Tibial artery (tissue), 4 donors: ENCODE data around the gene RERE.

ENCODE experiments used
- DNase-seq, 2 donors: peaks; one replicate each; pipeline ENCODE4 v3.0.0-alpha.2; 2019
- H3K27ac ChIP-seq, 2 donors: fragments of 200-600 bp; sonication (generic) in 1 of 2; 1 replicate in 1 of 2; 2 replicates in 1 of 2; pipeline ENCODE4 v1.5.1; 2018 to 2019; ENCODE audit warnings: mild to moderate bottlenecking in 1 of 2
- H3K27me3 ChIP-seq, 2 donors: fragments of 200-600 bp; sonication (generic) in 1 of 2; one replicate each; pipeline versions ENCODE4 v1.5.1 to v1.6.0; 2016 to 2019
- H3K36me3 ChIP-seq, 3 donors: fragments of 200-600 bp; sonication (generic) in 2 of 3; one replicate each; pipeline ENCODE4 v1.5.1; 2016 to 2019; ENCODE audit warnings: mild to moderate bottlenecking in 2 of 3
- H3K4me1 ChIP-seq, 4 donors: fragments of 200-600 bp; sonication (generic) in 2 of 4; 1 replicate in 3 of 4; 2 replicates in 1 of 4; pipeline ENCODE4 v1.5.1; 2016 to 2019
- H3K4me3 ChIP-seq, 2 donors: fragments of 200-600 bp; sonication (generic) in 1 of 2; 1 replicate in 1 of 2; 2 replicates in 1 of 2; pipeline ENCODE4 v1.5.1; 2018 to 2019; ENCODE audit warnings: mild to moderate bottlenecking in 2 of 2
- H3K9me3 ChIP-seq, 3 donors: fragments of 200-600 bp; sonication (generic) in 1 of 3; one replicate each; pipeline ENCODE4 v1.5.1; 2016 to 2019
- CTCF ChIP-seq, 2 experiments: fragments of 200-600 bp in 1 of 2; fragments of 450-650 bp in 1 of 2; IDR thresholded peaks; one replicate each; pipeline ENCODE4 v1.5.1; 2017 to 2019; ENCODE audit warnings: antibody characterized with exemption in 2 of 2, mild to moderate bottlenecking in 1 of 2, moderate library complexity in 1 of 2
- intact Hi-C: fragments of 100-400 bp; cut with DNase I; formaldehyde crosslinking; loops from one replicate; pipeline ENCODE4 v1.15.0; 2023; ENCODE audit warnings: low total_unique reads

The RERE gene

GRCh38 chr1:8643542-8644536 lies 173.6 kb downstream of the RERE start:
- H3K36me3 ChIP-seq = no peaks in the 10 kb centered on the region
- H3K27me3 ChIP-seq = no peaks in the 10 kb centered on the region
- peaks cover 0 to 23% (median 2%) of the 10 kb centered on the region in 4 donors for H3K4me1 ChIP-seq
- TF ChIP-seq CTCF (IDR thresholded peaks at IDR 0.05) = no peak
- no peak for DNase-seq
- intact Hi-C loops = no loop called here
- H3K27ac ChIP-seq = no peak overlapping the region
- H3K9me3 ChIP-seq = no peaks in the 10 kb centered on the region
- no peak overlapping the region for H3K4me3 ChIP-seq

- Histone ChIP-seq H3K27ac (no peak overlapping the region), H3K36me3 (no peaks in the 10 kb centered on the region), H3K27me3 (no peaks in the 10 kb centered on the region), H3K4me3 (no peak overlapping the region), H3K9me3 (no peaks in the 10 kb centered on the region), H3K4me1 (peaks cover 0 to 24% (median 2%) of the 10 kb centered on the region in 4 donors)
- intact Hi-C loops = no loop called here
- no peak for DNase-seq
- no peak for TF ChIP-seq CTCF (IDR thresholded peaks at IDR 0.05)
These were observed 175.3 kb downstream of the RERE start for GRCh38 chr1:8642114-8642513.

GRCh38 chr1:8641377-8641997 lies 176.0 kb downstream of the RERE start:
- Histone ChIP-seq H3K36me3 (no peaks in the 10 kb centered on the region), H3K4me3 (no peak overlapping the region), H3K4me1 (peaks cover 0 to 24% (median 2%) of the 10 kb centered on the region in 4 donors), H3K9me3 (no peaks in the 10 kb centered on the region), H3K27ac (no peak overlapping the region), H3K27me3 (no peaks in the 10 kb centered on the region)
- no peak for TF ChIP-seq CTCF (IDR thresholded peaks at IDR 0.05)
- intact Hi-C loops = no loop called here
- DNase-seq = no peak

- TF ChIP-seq CTCF (IDR thresholded peaks at IDR 0.05) = no peak
- Histone ChIP-seq H3K4me1 (peaks cover 0 to 24% (median 2%) of the 10 kb centered on the region in 4 donors), H3K4me3 (no peak overlapping the region), H3K36me3 (no peaks in the 10 kb centered on the region), H3K27ac (no peak overlapping the region), H3K9me3 (no peaks in the 10 kb centered on the region), H3K27me3 (no peaks in the 10 kb centered on the region)
- intact Hi-C loops = no loop called here
- DNase-seq = no peak
These were observed 176.5 kb downstream of the RERE start for GRCh38 chr1:8640950-8641349.

GRCh38 chr1:8639148-8639547 lies 178.3 kb downstream of the RERE start:
- Histone ChIP-seq H3K4me3 (no peak overlapping the region), H3K9me3 (no peaks in the 10 kb centered on the region), H3K4me1 (peaks cover 0 to 24% (median 2%) of the 10 kb centered on the region in 4 donors), H3K27me3 (no peaks in the 10 kb centered on the region), H3K36me3 (no peaks in the 10 kb centered on the region), H3K27ac (no peak overlapping the region)
- no peak for TF ChIP-seq CTCF (IDR thresholded peaks at IDR 0.05)
- intact Hi-C loops = no loop called here
- no peak for DNase-seq
